Endodermal cell (in vitro differentiated cells): Measurements from ENCODE around the gene FITM2. TPM values are rescaled to one million over a fixed set of nuclear protein-coding genes. Genes with fewer than 3 reads are reported as not detected.

Experiments used
- DNase-seq: peaks from one replicate; pipeline ENCODE4 v3.0.0-alpha.2; 2017
- H3K27ac ChIP-seq: 2 replicates; pipeline ENCODE4 v1.5.1; 2013; ENCODE audit warnings: mild to moderate bottlenecking, low read depth, low read length, moderate library complexity
- H3K27me3 ChIP-seq: 2 replicates; pipeline ENCODE4 v1.6.1; 2013; ENCODE audit warnings: mild to moderate bottlenecking, low read length, moderate library complexity; ENCODE audit not compliant: insufficient read depth, control insufficient read depth, poor library complexity, severe bottlenecking
- H3K36me3 ChIP-seq: 2 replicates; pipeline ENCODE4 v1.7.0; 2013; ENCODE audit warnings: mild to moderate bottlenecking, low read length, moderate library complexity; ENCODE audit not compliant: control insufficient read depth, insufficient read depth
- H3K4me1 ChIP-seq: one replicate; pipeline ENCODE4 v1.7.0; 2013; ENCODE audit warnings: low read length; ENCODE audit not compliant: control insufficient read depth, insufficient read depth
- H3K4me3 ChIP-seq: 2 replicates; pipeline ENCODE4 v1.5.1; 2013; ENCODE audit warnings: mild to moderate bottlenecking, low read length, moderate library complexity
- H3K9ac ChIP-seq: 2 replicates; pipeline ENCODE4 v1.6.1; 2013; ENCODE audit warnings: mild to moderate bottlenecking, low read length, moderate library complexity; ENCODE audit not compliant: poor library complexity, severe bottlenecking; ENCODE audit errors: extremely low read depth
- H3K9me3 ChIP-seq: 2 replicates; pipeline ENCODE4 v1.6.1; 2013; ENCODE audit warnings: mild to moderate bottlenecking, low read length, moderate library complexity; ENCODE audit not compliant: control insufficient read depth
- H3K27ac Mint-ChIP-seq: 2 replicates; pipeline ENCODE4 v1.8.0; 2020; ENCODE audit warnings: mixed read lengths
- H3K27me3 Mint-ChIP-seq: 2 replicates; pipeline ENCODE4 v1.8.0; 2021; ENCODE audit warnings: mild to moderate bottlenecking, mixed read lengths; ENCODE audit not compliant: insufficient read depth
- H3K36me3 Mint-ChIP-seq: 2 replicates; pipeline ENCODE4 v1.8.0; 2020; ENCODE audit warnings: low read depth, mixed read lengths
- H3K4me1 Mint-ChIP-seq: 2 replicates; pipeline ENCODE4 v1.8.0; 2020; ENCODE audit warnings: mixed read lengths
- H3K4me3 Mint-ChIP-seq: 2 replicates; pipeline ENCODE4 v1.8.0; 2020; ENCODE audit warnings: mild to moderate bottlenecking, moderate library complexity, mixed read lengths
- H3K9me3 Mint-ChIP-seq: 2 replicates; pipeline ENCODE4 v1.8.0; 2020; ENCODE audit warnings: mild to moderate bottlenecking, mixed read lengths
- CTCF ChIP-seq: fragments of 200-600 bp; sonication (generic); conservative IDR thresholded peaks from 2 replicates; pipeline ENCODE4 v1.5.0; 2021; ENCODE audit warnings: antibody characterized with exemption, mild to moderate bottlenecking
- WGBS, 2 experiments: methylation state at CpG; one replicate each; pipeline versions ENCODE4 v1.1.5 to v1.1.7; 2013; ENCODE audit warnings: missing lambda C conversion rate in 2 of 2, mixed read lengths in 1 of 2; ENCODE audit not compliant: insufficient coverage in 1 of 2, insufficient read length in 1 of 2; 5-methylcytosine and 5-hydroxymethylcytosine counted together
- total RNA-seq, 2 donors: library from RNA; stranded (reverse); fragmentation: NEBNext Ultra II Directional in 1 of 2; extraction: Animal tissue kit (Norgen Biotek cat#: 25700) in 1 of 2; gene quantifications; 2 replicates in 1 of 2; 3 replicates in 1 of 2; pipeline ENCODE4 v1.2.1, GENCODE V29; 2021

FITM2 gene
- total RNA-seq, 2 donors from 2014 or later = 2.4 to 2.9 TPM

- no peaks in the 10 kb centered on the region for H3K27me3 ChIP-seq
- H3K27ac ChIP-seq = peak overlapping the region; percentile 69
- H3K4me3 ChIP-seq = no peak overlapping the region
- Mint-ChIP-seq H3K9me3 (peaks cover 11% of the 10 kb centered on the region), H3K4me1 (peaks cover 7% of the 10 kb centered on the region), H3K27ac (peak overlapping the region; percentile 3), H3K36me3 (no peaks in the 10 kb centered on the region), H3K4me3 (no peak overlapping the region), H3K27me3 (no peaks in the 10 kb centered on the region)
- peak; percentile 68 for DNase-seq
- no peaks in the 10 kb centered on the region for H3K4me1 ChIP-seq
- no peak overlapping the region for H3K9ac ChIP-seq
- peaks cover 13% of the 10 kb centered on the region for H3K9me3 ChIP-seq
- no peak for TF ChIP-seq CTCF
- 25% methylated on average over 1 of the region's 1 CpG; no CpG with 5 or more reads in 1 of the 2 experiments for WGBS, 2 experiments
- H3K36me3 ChIP-seq = no peaks in the 10 kb centered on the region
These were observed 13.3 kb upstream of the FITM2 start for GRCh38 chr20:44324343-44324742.

- no peaks in the 10 kb centered on the region for H3K27me3 ChIP-seq
- no peak for DNase-seq
- peak overlapping the region; percentile 53 for H3K4me3 ChIP-seq
- no peak overlapping the region for H3K27ac Mint-ChIP-seq
- peaks cover 7% of the 10 kb centered on the region for H3K4me1 Mint-ChIP-seq
- 100% methylated on average over 1 to 2 of the region's 2 CpGs for whole genome bisulfite sequencing, 2 experiments
- no peaks in the 10 kb centered on the region for H3K36me3 ChIP-seq
- no peak overlapping the region for H3K4me3 Mint-ChIP-seq
- no peaks in the 10 kb centered on the region for H3K27me3 Mint-ChIP-seq
- peaks cover 11% of the 10 kb centered on the region for H3K9me3 Mint-ChIP-seq
- H3K9me3 ChIP-seq = peaks cover 13% of the 10 kb centered on the region
- no peak overlapping the region for H3K27ac ChIP-seq
- TF ChIP-seq CTCF = no peak
- H3K4me1 ChIP-seq = no peaks in the 10 kb centered on the region
- H3K9ac ChIP-seq = no peak overlapping the region
- H3K36me3 Mint-ChIP-seq = no peaks in the 10 kb centered on the region
These were observed 8.9 kb upstream of the FITM2 start for GRCh38 chr20:44319839-44320422.

- no peak overlapping the region for H3K9ac ChIP-seq
- Mint-ChIP-seq H3K36me3 (no peaks in the 10 kb centered on the region), H3K4me3 (no peak overlapping the region), H3K4me1 (peaks cover 8% of the 10 kb centered on the region), H3K9me3 (peaks cover 2% of the 10 kb centered on the region), H3K27ac (no peak overlapping the region), H3K27me3 (peaks cover 7% of the 10 kb centered on the region)
- no peak for DNase-seq
- H3K4me3 ChIP-seq = no peak overlapping the region
- H3K4me1 ChIP-seq = peaks cover 5% of the 10 kb centered on the region
- H3K36me3 ChIP-seq = no peaks in the 10 kb centered on the region
- no peak for TF ChIP-seq CTCF
- no peaks in the 10 kb centered on the region for H3K27me3 ChIP-seq
- H3K9me3 ChIP-seq = peaks cover 3% of the 10 kb centered on the region
- H3K27ac ChIP-seq = no peak overlapping the region
These were observed 3.9 kb upstream of the FITM2 start for GRCh38 chr20:44314870-44315269.
